SK-N-SH (cell line): ENCODE data around the gene GFPT1. TPM values are rescaled to one million over a fixed set of nuclear protein-coding genes. Genes with fewer than 3 reads are reported as not detected.

Experiments
- CTCF ChIA-PET: fragments of 300-600, 350-600 bp; formaldehyde crosslinking; extraction: SDS; loops from one replicate; lab custom pipeline; 2021; lab: Yijun Ruan, JAX
- POLR2A ChIA-PET: fragments of 350-600 bp; sonication (Branson Sonifier 250); formaldehyde crosslinking; extraction: SDS; loops from one replicate; lab custom pipeline; 2020; ENCODE audit warnings: antibody characterized with exemption, inconsistent platforms; lab: Yijun Ruan, JAX
- DNase-seq: peaks from one replicate; pipeline ENCODE4 v3.0.0; 2012
- H2AFZ ChIP-seq: fragments of 200-600 bp; sonication (generic); 2 replicates; pipeline ENCODE4 v1.8.1; 2016; ENCODE audit warnings: antibody characterized with exemption, mild to moderate bottlenecking, low read depth
- H3F3A ChIP-seq: fragments of 200-600 bp; sonication (generic); replicated peaks from 2 replicates; pipeline ENCODE3; 2016; ENCODE audit warnings: antibody characterized with exemption, mild to moderate bottlenecking; ENCODE audit not compliant: insufficient read depth
- H3K27ac ChIP-seq, 2 experiments: fragments of 200-500 bp in 1 of 2; fragments of 200-600 bp in 1 of 2; sonication (Bioruptor generic) in 1 of 2; sonication (generic), shearing (Covaris generic) in 1 of 2; 2 replicates each; pipeline versions ENCODE4 v1.5.1 to v1.6.1; 2014 to 2016; ENCODE audit warnings: low read depth in 2 of 2, inconsistent platforms in 1 of 2, low read length in 1 of 2, mild to moderate bottlenecking in 1 of 2, mixed read lengths in 1 of 2
- H3K27me3 ChIP-seq: fragments of 200-600 bp; sonication (generic), shearing (Covaris generic); 2 replicates; pipeline ENCODE4 v1.6.1; 2016; ENCODE audit warnings: mixed run types; ENCODE audit not compliant: insufficient read depth
- H3K36me3 ChIP-seq, 2 experiments: fragments of 200-500 bp in 1 of 2; fragments of 200-600 bp in 1 of 2; sonication (Bioruptor generic) in 1 of 2; sonication (generic) in 1 of 2; replicated peaks in 1 of 2; 2 replicates each; pipeline versions ENCODE3 to v1.5.1; 2014 to 2016; ENCODE audit warnings: low read length in 1 of 2, mild to moderate bottlenecking in 1 of 2; ENCODE audit not compliant: insufficient read depth in 2 of 2, control insufficient read depth in 1 of 2
- H3K4me1 ChIP-seq, 2 experiments: fragments of 200-500 bp in 1 of 2; fragments of 200-600 bp in 1 of 2; sonication (Bioruptor generic) in 1 of 2; sonication (generic), shearing (Covaris generic) in 1 of 2; 2 replicates each; pipeline versions ENCODE4 v1.5.1 to v1.6.1; 2014 to 2016; ENCODE audit warnings: low read depth in 1 of 2, low read length in 1 of 2, mixed run types in 1 of 2; ENCODE audit not compliant: insufficient read depth in 2 of 2, control insufficient read depth in 1 of 2
- H3K4me2 ChIP-seq: fragments of 200-600 bp; sonication (generic), shearing (Covaris generic); 2 replicates; pipeline ENCODE4 v1.6.1; 2017; ENCODE audit warnings: mixed run types
- H3K4me3 ChIP-seq, 2 experiments: fragments of 200-500 bp in 1 of 2; fragments of 200-600 bp in 1 of 2; sonication (Bioruptor generic) in 1 of 2; sonication (generic), shearing (Covaris generic) in 1 of 2; 2 replicates each; pipeline versions ENCODE4 v1.5.1 to v1.8.1; 2014 to 2016; ENCODE audit warnings: low read depth in 2 of 2, inconsistent platforms in 1 of 2, low read length in 1 of 2, mild to moderate bottlenecking in 1 of 2, mixed read lengths in 1 of 2, moderate library complexity in 1 of 2
- H3K79me2 ChIP-seq: fragments of 200-600 bp; sonication (generic); 2 replicates; pipeline ENCODE4 v1.8.1; 2017; ENCODE audit warnings: mild to moderate bottlenecking; ENCODE audit not compliant: insufficient read depth
- H3K9ac ChIP-seq: fragments of 200-600 bp; sonication (generic); 2 replicates; pipeline ENCODE4 v1.6.1; 2017; ENCODE audit warnings: mixed run types
- H3K9me2 ChIP-seq: fragments of 200-600 bp; sonication (generic); 2 replicates; pipeline ENCODE4 v1.6.1; 2017; ENCODE audit warnings: mixed run types
- H3K9me3 ChIP-seq: fragments of 200-600 bp; sonication (generic); 2 replicates; pipeline ENCODE4 v1.6.1; 2017; ENCODE audit warnings: mixed run types, mild to moderate bottlenecking, moderate library complexity
- H4K20me1 ChIP-seq: fragments of 200-600 bp; sonication (generic); 2 replicates; pipeline ENCODE4 v1.6.1; 2017; ENCODE audit warnings: mild to moderate bottlenecking, mixed run types; ENCODE audit not compliant: insufficient read depth
- CTCF ChIP-seq: fragments of 200-600 bp; sonication (generic); IDR thresholded peaks from 2 replicates; pipeline ENCODE4 v1.6.1; 2017; ENCODE audit warnings: antibody characterized with exemption, mild to moderate bottlenecking, moderate library complexity
- FOSL2 ChIP-seq: IDR thresholded peaks from 2 replicates; pipeline ENCODE4 v1.4.0; 2012; ENCODE audit warnings: low read depth, mild to moderate bottlenecking, moderate library complexity, borderline replicate concordance
- FOXM1 ChIP-seq: IDR thresholded peaks from 2 replicates; pipeline ENCODE4 v1.4.0; 2012; ENCODE audit warnings: low read depth, mild to moderate bottlenecking
- GABPA ChIP-seq: IDR thresholded peaks from 2 replicates; pipeline ENCODE4 v1.4.0; 2012; ENCODE audit warnings: low read depth, mild to moderate bottlenecking
- GATA2 ChIP-seq: sonication (generic); formaldehyde crosslinking; IDR thresholded peaks from 2 replicates; pipeline ENCODE4 v1.5.0; 2020; ENCODE audit warnings: mild to moderate bottlenecking, missing genetic modification reagents
- IRF3 ChIP-seq: fragments of 150-350 bp; IDR thresholded peaks from 2 replicates; pipeline ENCODE4 v1.6.1; 2016; ENCODE audit warnings: mild to moderate bottlenecking, low read depth, low read length
- JUND ChIP-seq: IDR thresholded peaks from 2 replicates; pipeline ENCODE4 v1.4.0; 2012
- MAX ChIP-seq: IDR thresholded peaks from 2 replicates; pipeline ENCODE4 v1.4.0; 2012; ENCODE audit warnings: low read depth
- PBX3 ChIP-seq: IDR thresholded peaks from 2 replicates; pipeline ENCODE4; 2012
- POLR2AphosphoS5 ChIP-seq: IDR thresholded peaks from 2 replicates; pipeline ENCODE4 v1.6.1; 2012; ENCODE audit warnings: low read depth, low read length
- RCOR1 ChIP-seq: fragments of 150-350 bp; IDR thresholded peaks from 2 replicates; pipeline ENCODE4 v1.6.1; 2017; ENCODE audit warnings: antibody characterized with exemption, low read length
- SMC3 ChIP-seq: IDR thresholded peaks from 2 replicates; pipeline ENCODE4 v1.6.1; 2012; ENCODE audit warnings: low read depth, low read length, improper control_type of control experiment
- TAF1 ChIP-seq: IDR thresholded peaks from 2 replicates; pipeline ENCODE4 v1.6.1; 2012; ENCODE audit warnings: low read depth, mild to moderate bottlenecking, low read length, moderate library complexity, borderline replicate concordance
- USF1 ChIP-seq: IDR thresholded peaks from 2 replicates; pipeline ENCODE4 v1.4.0; 2012; ENCODE audit warnings: low read depth, borderline replicate concordance
- USF2 ChIP-seq: fragments of 150-350 bp; IDR thresholded peaks from 2 replicates; pipeline ENCODE4 v1.6.1; 2017; ENCODE audit warnings: antibody characterized with exemption, low read length, low read depth, borderline replicate concordance
- YY1 ChIP-seq: IDR thresholded peaks from 2 replicates; pipeline ENCODE4 v1.4.0; 2012; ENCODE audit warnings: low read depth, mild to moderate bottlenecking
- ZBTB33 ChIP-seq: IDR thresholded peaks from 2 replicates; pipeline ENCODE4 v1.4.0; 2012; ENCODE audit warnings: low read depth, borderline replicate concordance
- WGBS: methylation state at CpG from one replicate; pipeline ENCODE4 v1.1.6; 2017; ENCODE audit warnings: low lambda C conversion rate; 5-methylcytosine and 5-hydroxymethylcytosine counted together
- polyA plus RNA-seq, 3 experiments: library from polyadenylated mRNA; depleted of rRNA; stranded (reverse); fragments of >200 nt; gene quantifications; 2 replicates each; pipeline ENCODE4 v1.2.3, GENCODE V29; 2012

The GFPT1 gene
- polyA plus RNA-seq, 1 of the 3 experiments (the other 2 are of a cell fraction): 6.0 TPM

- TF ChIP-seq YY1 (no peak), POLR2AphosphoS5 (no peak), CTCF (no peak), PBX3 (no peak), MAX (no peak), USF1 (no peak), GATA2 (CRISPR knock-in tag) (no peak), USF2 (no peak), IRF3 (no peak), FOXM1 (no peak), RCOR1 (no peak), GABPA (no peak), JUND (no peak), ZBTB33 (no peak), TAF1 (no peak), FOSL2 (no peak), SMC3 (no peak)
- TF ChIP-seq, all 33 proteins: peak for 0
- peaks cover 33 to 84% of the 10 kb centered on the region in 2 experiments for H3K36me3 ChIP-seq
- no peak for DNase-seq
- H3K79me2 ChIP-seq: no peaks in the 10 kb centered on the region; the same call in 1 of the 2 replicates
- 49% methylated on average over 2 of the region's 2 CpGs for WGBS
- H3K9ac ChIP-seq: no peak overlapping the region
- no peak overlapping the region for H2AFZ ChIP-seq
- H4K20me1 ChIP-seq: no peaks in the 10 kb centered on the region
- no peaks in the 10 kb centered on the region for H3K9me3 ChIP-seq
- H3K9me2 ChIP-seq: no peaks in the 10 kb centered on the region
- H3F3A ChIP-seq: peaks cover 13% of the 10 kb centered on the region
- no peak overlapping the region for H3K4me2 ChIP-seq
- ChIA-PET CTCF (interaction anchor here (0.9 to 1.5 kb wide), 2 partner anchors 13 to 27 kb away, joined by 3 read pairs; no protein-coding TSS in a partner anchor), POLR2A (no interaction called here)
- H3K4me3 ChIP-seq: no peak overlapping the region
- H3K27me3 ChIP-seq: no peaks in the 10 kb centered on the region
- no peak overlapping the region for H3K27ac ChIP-seq
- H3K4me1 ChIP-seq: 0 out of 4 replicates have a peak, but pooled peaks cover 0 to 3% of the 10 kb centered on the region in 2 experiments
Measured at GRCh38 chr2:69335311-69335710, 51.7 kb downstream of the GFPT1 start.
